ENCODE results near the gene DBI.

- TF ChIP-seq CTCF (IDR thresholded peaks at IDR 0.05; ENCODE audit: poor library complexity) (no peak), EZH2phosphoT487 (IDR thresholded peaks at IDR 0.05; ENCODE audit: low read depth, severe bottlenecking, unreplicated experiment) (no peak), EZH2 (IDR thresholded peaks at IDR 0.05; ENCODE audit: borderline replicate concordance) (no peak)
Observed at GRCh38 chr2:119366161-119366648, 572 bp upstream of the DBI start.
